Left lobe of liver (tissue), 2 donors: ENCODE results near the gene KSR1. TPM values are rescaled to one million over a fixed set of nuclear protein-coding genes. Genes with fewer than 3 reads are reported as not detected.
"Not testable (repeated sequence)": the region's sequence is repeated elsewhere in the genome, so short reads cannot be mapped to it uniquely, and the experiment has no call there.

ENCODE experiments used
- ATAC-seq: fragments of 200-7000 bp; cut with Tn5 transposase; one replicate; pipeline ENCODE4 v1.9.1; 2020; ENCODE audit warnings: mild to moderate bottlenecking, moderate library complexity
- DNase-seq: peaks from one replicate; pipeline ENCODE4 v3.0.0-alpha.2; 2020; ENCODE audit warnings: low spot score
- total RNA-seq: library from RNA; stranded (reverse); gene quantifications from one replicate; pipeline ENCODE4 v1.2.1, GENCODE V29; 2021
- donor health status: DM: no; HTN: no; CAD: no; lungs with moderate emphysema.
- donor health status: DM: no; HTN: yes; CAD: no.

The KSR1 gene
- total RNA-seq, 1 donor from 2014 or later: 11.4 TPM

GRCh38 chr17:27623614-27624013, 167.4 kb downstream of the KSR1 start:
- DNase-seq: no peak
- ATAC-seq: no peak

GRCh38 chr17:27624539-27624938, 168.3 kb downstream of the KSR1 start:
- no peak for DNase-seq
- ATAC-seq: no peak

- DNase-seq (no peak), ATAC-seq (no peak)
Observed at GRCh38 chr17:27625856-27626255, 169.6 kb downstream of the KSR1 start.

GRCh38 chr17:27627514-27627913, 171.3 kb downstream of the KSR1 start:
- DNase-seq: no peak
- no peak for ATAC-seq

GRCh38 chr17:27628376-27628775, 172.1 kb downstream of the KSR1 start:
- DNase-seq (no peak), ATAC-seq (no peak)

GRCh38 chr17:27629260-27629659, 173.0 kb downstream of the KSR1 start:
- not testable (repeated sequence) for ATAC-seq, DNase-seq

- ATAC-seq: peak; percentile 56
Observed at GRCh38 chr17:27630607-27631410, 174.6 kb downstream of the KSR1 start, which contains the start of gene LGALS9. Gene LGALS9, plus strand, starts transcription at chr17:27631188. Its CDS starts 78 bp downstream, at chr17:27631266.

GRCh38 chr17:27631411-27631760, 175.1 kb downstream of the KSR1 start:
- ATAC-seq: peak; percentile 21
- no peak for DNase-seq

More at GRCh38 chr17:27630607-27631410, 174.6 kb downstream of the KSR1 start, which contains the start of gene LGALS9:
- DNase-seq: no peak

- ATAC-seq (no peak), DNase-seq (no peak)
Observed at GRCh38 chr17:27631897-27632725, 175.9 kb downstream of the KSR1 start.

GRCh38 chr17:27632766-27633165, 176.5 kb downstream of the KSR1 start:
- ATAC-seq: peak; percentile 71
- DNase-seq: not testable (repeated sequence)

- ATAC-seq (peak; percentile 57), DNase-seq (no peak)
Observed at GRCh38 chr17:27633312-27634025, 177.2 kb downstream of the KSR1 start.

GRCh38 chr17:27634026-27634335, 177.7 kb downstream of the KSR1 start:
- ATAC-seq (no peak), DNase-seq (no peak)

- ATAC-seq (no peak), DNase-seq (no peak)
Observed at GRCh38 chr17:27634776-27635175, 178.5 kb downstream of the KSR1 start.

GRCh38 chr17:27635275-27635823, 179.1 kb downstream of the KSR1 start:
- DNase-seq (no peak), ATAC-seq (no peak)

GRCh38 chr17:27636005-27636520, 179.8 kb downstream of the KSR1 start:
- not testable (repeated sequence) for DNase-seq, ATAC-seq

GRCh38 chr17:27637818-27638217, 181.6 kb downstream of the KSR1 start:
- ATAC-seq, DNase-seq: not testable (repeated sequence)

- ATAC-seq, DNase-seq: not testable (repeated sequence)
Observed at GRCh38 chr17:27638415-27638914, 182.2 kb downstream of the KSR1 start.

- ATAC-seq (no peak), DNase-seq (no peak)
Observed at GRCh38 chr17:27640790-27641189, 184.5 kb downstream of the KSR1 start.

GRCh38 chr17:27644586-27644985, 188.3 kb downstream of the KSR1 start:
- ATAC-seq: peak; percentile 90
- peak; percentile 86 for DNase-seq

- peak; percentile 27 for ATAC-seq
- DNase-seq: not testable (repeated sequence)
Observed at GRCh38 chr17:27645621-27646020, 189.4 kb downstream of the KSR1 start.
